K562 (cell line): Measurements from ENCODE around the gene CCDC116. TPM values are rescaled to one million over a fixed set of nuclear protein-coding genes. Genes with fewer than 3 reads are reported as not detected.

Experiments
- DDX20 ChIP-seq: fragments of 450-650 bp; IDR thresholded peaks from 2 replicates; pipeline ENCODE4 v1.6.1; 2016; ENCODE audit warnings: missing genetic modification characterization, low read depth, mild to moderate bottlenecking, missing compliant biosample characterization, moderate library complexity
- FOXA3 ChIP-seq, 2 experiments: fragments of 450-650 bp in 1 of 2; sonication (generic) in 1 of 2; formaldehyde crosslinking; IDR thresholded peaks in 1 of 2; conservative IDR thresholded peaks in 1 of 2; 2 replicates each; pipeline versions ENCODE4 v1.4.0 to v1.8.0; 2020 to 2022; ENCODE audit warnings: mild to moderate bottlenecking in 2 of 2, missing genetic modification reagents in 1 of 2
- HDAC2 ChIP-seq: fragments of 450-650 bp; IDR thresholded peaks from 2 replicates; pipeline ENCODE4 v1.6.1; 2016; ENCODE audit warnings: mild to moderate bottlenecking
- KLF13 ChIP-seq: fragments of 450-650 bp; IDR thresholded peaks from 2 replicates; pipeline ENCODE4 v1.6.1; 2016; ENCODE audit warnings: missing genetic modification characterization, low read depth, mild to moderate bottlenecking, missing compliant biosample characterization, moderate library complexity, borderline replicate concordance
- SRF ChIP-seq, 2 experiments: fragments of 250-450, 450-650 bp in 1 of 2; sonication (Bioruptor Pico) in 1 of 2; sonication (generic) in 1 of 2; formaldehyde crosslinking; IDR thresholded peaks; 2 replicates each; pipeline versions ENCODE4 v1.5.0 to v1.5.1; 2020 to 2022; ENCODE audit warnings: mild to moderate bottlenecking in 1 of 2, missing genetic modification reagents in 1 of 2
- ZNF586 ChIP-seq: fragments of 450-650 bp; formaldehyde crosslinking; conservative IDR thresholded peaks from 2 replicates; pipeline ENCODE4 v1.4.0; 2020; ENCODE audit warnings: mild to moderate bottlenecking, moderate library complexity
- polyA plus RNA-seq, 8 experiments: library from polyadenylated mRNA; depleted of rRNA in 4 of 8; stranded (reverse) in 5 of 8; unstranded in 3 of 8; fragments of >200 nt; fragmentation: Nextera tagmentation in 2 of 8; fragmentation: Illumina TruSeq in 1 of 8; extraction: Ambion mirVana in 2 of 8; extraction: Trizol in 1 of 8; gene quantifications; 2 replicates each; pipeline versions ENCODE4 v1.2.1 to v1.2.3, GENCODE V29; 2011 to 2014; ENCODE audit warnings: inconsistent platforms in 1 of 8, missing spikeins in 1 of 8
- total RNA-seq, 7 experiments: library from RNA; depleted of rRNA in 6 of 7; stranded (reverse); fragments of >200 nt in 6 of 7; fragmentation: Illumina TruSeq in 2 of 7; extraction: Trizol in 2 of 7; gene quantifications; 2 replicates each; pipeline versions ENCODE4 v1.2.1 to v1.2.3, GENCODE V29; 2011 to 2021; ENCODE audit warnings: low replicate concordance in 1 of 7
- TF ChIP-seq, protein P1 (sequence below): fragments of 450-650 bp; IDR thresholded peaks from 2 replicates; pipeline ENCODE4 v1.6.1; 2017; ENCODE audit warnings: mild to moderate bottlenecking, moderate library complexity
- TF ChIP-seq, protein P2 (sequence below): fragments of 450-650 bp; formaldehyde crosslinking; IDR thresholded peaks from 2 replicates; pipeline ENCODE4 v1.4.0; 2022; ENCODE audit warnings: mild to moderate bottlenecking, moderate library complexity
- TF ChIP-seq, protein P3 (sequence below), 2 experiments: fragments of 450-650 bp; IDR thresholded peaks; 2 replicates each; pipeline ENCODE4 v1.6.1; 2018; ENCODE audit warnings: mild to moderate bottlenecking in 2 of 2, low read depth in 1 of 2; ENCODE audit not compliant: partially characterized antibody in 2 of 2

CCDC116 gene
- total and polyA plus RNA-seq, 9 of the 15 experiments (the other 6 are each of a cell fraction or from before 2014, with no cell fraction given), result 1.6 to 11.3 (median 4.7) TPM

DNA sequence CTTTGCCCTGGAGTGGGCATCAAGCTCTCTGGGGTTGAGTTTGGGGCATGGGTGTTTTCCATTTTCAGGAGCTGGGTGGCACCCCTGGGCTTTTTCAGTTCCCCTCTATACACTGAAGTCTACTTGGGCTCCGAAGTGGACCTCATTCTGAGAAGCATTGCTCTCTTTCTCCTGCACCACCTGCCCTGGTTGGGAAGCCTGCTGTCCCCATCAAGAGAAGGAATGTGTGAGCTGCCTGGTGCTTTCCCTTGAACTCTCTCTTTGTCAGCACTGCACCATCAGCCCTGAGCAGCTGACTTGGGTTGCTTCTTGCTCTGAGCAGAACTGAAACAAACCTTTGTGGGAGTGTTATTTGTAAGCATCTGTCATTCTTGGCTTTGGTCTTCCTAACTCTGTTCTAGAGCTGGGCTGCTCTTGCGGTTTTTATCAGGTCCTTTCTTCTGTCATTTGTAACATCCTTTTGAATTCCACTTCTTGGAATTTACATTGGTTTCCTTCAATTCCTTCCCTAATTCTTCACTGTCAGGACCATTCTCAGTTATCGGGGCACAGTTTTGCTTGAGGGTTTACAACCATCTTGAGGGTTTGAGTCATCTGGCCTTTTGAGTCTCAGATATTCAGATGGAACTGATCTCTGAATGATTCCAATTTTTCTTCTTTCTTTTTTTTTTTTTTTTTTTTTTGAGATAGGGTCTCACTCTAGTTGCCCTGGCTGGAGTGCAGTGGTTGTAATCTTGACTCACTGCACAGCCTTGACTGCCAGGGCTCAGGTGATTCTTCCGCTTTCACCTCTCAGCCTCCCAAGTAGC lies 44.6 kb upstream of the CCDC116 start (continued):
- TF ChIP-seq, protein P1, sequence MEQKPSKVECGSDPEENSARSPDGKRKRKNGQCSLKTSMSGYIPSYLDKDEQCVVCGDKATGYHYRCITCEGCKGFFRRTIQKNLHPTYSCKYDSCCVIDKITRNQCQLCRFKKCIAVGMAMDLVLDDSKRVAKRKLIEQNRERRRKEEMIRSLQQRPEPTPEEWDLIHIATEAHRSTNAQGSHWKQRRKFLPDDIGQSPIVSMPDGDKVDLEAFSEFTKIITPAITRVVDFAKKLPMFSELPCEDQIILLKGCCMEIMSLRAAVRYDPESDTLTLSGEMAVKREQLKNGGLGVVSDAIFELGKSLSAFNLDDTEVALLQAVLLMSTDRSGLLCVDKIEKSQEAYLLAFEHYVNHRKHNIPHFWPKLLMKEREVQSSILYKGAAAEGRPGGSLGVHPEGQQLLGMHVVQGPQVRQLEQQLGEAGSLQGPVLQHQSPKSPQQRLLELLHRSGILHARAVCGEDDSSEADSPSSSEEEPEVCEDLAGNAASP, result no peak
- TF ChIP-seq, protein P2, sequence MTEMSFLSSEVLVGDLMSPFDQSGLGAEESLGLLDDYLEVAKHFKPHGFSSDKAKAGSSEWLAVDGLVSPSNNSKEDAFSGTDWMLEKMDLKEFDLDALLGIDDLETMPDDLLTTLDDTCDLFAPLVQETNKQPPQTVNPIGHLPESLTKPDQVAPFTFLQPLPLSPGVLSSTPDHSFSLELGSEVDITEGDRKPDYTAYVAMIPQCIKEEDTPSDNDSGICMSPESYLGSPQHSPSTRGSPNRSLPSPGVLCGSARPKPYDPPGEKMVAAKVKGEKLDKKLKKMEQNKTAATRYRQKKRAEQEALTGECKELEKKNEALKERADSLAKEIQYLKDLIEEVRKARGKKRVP (CRISPR knock-in tag), result 0 out of 2 replicates have a peak, but pooled peaks have one; percentile 49
- TF ChIP-seq SRF (CRISPR knock-in tag; IDR thresholded peaks at IDR 0.05) (peak in 1 of 2 experiments; percentile 41; a peak in 1 of 4 replicates), FOXA3 (CRISPR knock-in tag; conservative IDR thresholded peaks at IDR 0.05 in 1 of 2, IDR thresholded peaks at IDR 0.05 in 1 of 2) (peak in 1 of 2 experiments; percentile 92; a peak in 2 of 4 replicates), DDX20 (tag) (no peak), KLF13 (no peak), HDAC2 (no peak), ZNF586 (CRISPR knock-in tag) (0 out of 2 replicates have a peak, but pooled peaks have one; percentile 49)
- TF ChIP-seq, protein P3, sequence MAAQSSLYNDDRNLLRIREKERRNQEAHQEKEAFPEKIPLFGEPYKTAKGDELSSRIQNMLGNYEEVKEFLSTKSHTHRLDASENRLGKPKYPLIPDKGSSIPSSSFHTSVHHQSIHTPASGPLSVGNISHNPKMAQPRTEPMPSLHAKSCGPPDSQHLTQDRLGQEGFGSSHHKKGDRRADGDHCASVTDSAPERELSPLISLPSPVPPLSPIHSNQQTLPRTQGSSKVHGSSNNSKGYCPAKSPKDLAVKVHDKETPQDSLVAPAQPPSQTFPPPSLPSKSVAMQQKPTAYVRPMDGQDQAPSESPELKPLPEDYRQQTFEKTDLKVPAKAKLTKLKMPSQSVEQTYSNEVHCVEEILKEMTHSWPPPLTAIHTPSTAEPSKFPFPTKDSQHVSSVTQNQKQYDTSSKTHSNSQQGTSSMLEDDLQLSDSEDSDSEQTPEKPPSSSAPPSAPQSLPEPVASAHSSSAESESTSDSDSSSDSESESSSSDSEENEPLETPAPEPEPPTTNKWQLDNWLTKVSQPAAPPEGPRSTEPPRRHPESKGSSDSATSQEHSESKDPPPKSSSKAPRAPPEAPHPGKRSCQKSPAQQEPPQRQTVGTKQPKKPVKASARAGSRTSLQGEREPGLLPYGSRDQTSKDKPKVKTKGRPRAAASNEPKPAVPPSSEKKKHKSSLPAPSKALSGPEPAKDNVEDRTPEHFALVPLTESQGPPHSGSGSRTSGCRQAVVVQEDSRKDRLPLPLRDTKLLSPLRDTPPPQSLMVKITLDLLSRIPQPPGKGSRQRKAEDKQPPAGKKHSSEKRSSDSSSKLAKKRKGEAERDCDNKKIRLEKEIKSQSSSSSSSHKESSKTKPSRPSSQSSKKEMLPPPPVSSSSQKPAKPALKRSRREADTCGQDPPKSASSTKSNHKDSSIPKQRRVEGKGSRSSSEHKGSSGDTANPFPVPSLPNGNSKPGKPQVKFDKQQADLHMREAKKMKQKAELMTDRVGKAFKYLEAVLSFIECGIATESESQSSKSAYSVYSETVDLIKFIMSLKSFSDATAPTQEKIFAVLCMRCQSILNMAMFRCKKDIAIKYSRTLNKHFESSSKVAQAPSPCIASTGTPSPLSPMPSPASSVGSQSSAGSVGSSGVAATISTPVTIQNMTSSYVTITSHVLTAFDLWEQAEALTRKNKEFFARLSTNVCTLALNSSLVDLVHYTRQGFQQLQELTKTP (IDR thresholded peaks at IDR 0.05; ENCODE audit: low read depth in 1 of 2, partially characterized antibody in 2 of 2), result no peak
